ENCODE results near the gene IFRD1. TPM values are rescaled to one million over a fixed set of nuclear protein-coding genes. Genes with fewer than 3 reads are reported as not detected.
"Not testable (repeated sequence)": the region's sequence is repeated elsewhere in the genome, so short reads cannot be mapped to it uniquely, and the experiment has no call there.

Gene IFRD1
- total RNA-seq, 4 donors from 2014 or later, result 78.5 to 85.1 (median 80.4) TPM

- no peak for TF ChIP-seq CTCF (IDR thresholded peaks at IDR 0.05)
- no peak for ATAC-seq (ENCODE audit: low FRiP score)
- DNase-seq (ENCODE audit: low spot score), result no peak
Observed at GRCh38 chr7:112511451-112512202, 61.4 kb downstream of the IFRD1 start.

- DNase-seq (ENCODE audit: low spot score), result no peak
- no peak for ATAC-seq (ENCODE audit: low FRiP score)
- TF ChIP-seq CTCF (IDR thresholded peaks at IDR 0.05), result no peak
Observed at GRCh38 chr7:112512451-112513210, 62.4 kb downstream of the IFRD1 start.

GRCh38 chr7:112515989-112516388 is 65.7 kb downstream of the IFRD1 start:
- DNase-seq (ENCODE audit: low spot score), result no peak
- ATAC-seq (ENCODE audit: low FRiP score), result no peak
- TF ChIP-seq CTCF (IDR thresholded peaks at IDR 0.05), result no peak

- DNase-seq (ENCODE audit: low spot score); ATAC-seq (ENCODE audit: low FRiP score): not testable (repeated sequence)
Observed at GRCh38 chr7:112516418-112516817, 66.2 kb downstream of the IFRD1 start.

GRCh38 chr7:112517487-112517886 is 67.2 kb downstream of the IFRD1 start:
- no peak for TF ChIP-seq CTCF (IDR thresholded peaks at IDR 0.05)
- no peak for DNase-seq (ENCODE audit: low spot score)
- ATAC-seq (ENCODE audit: low FRiP score), result no peak

- ATAC-seq (ENCODE audit: low FRiP score), result no peak
- TF ChIP-seq CTCF (IDR thresholded peaks at IDR 0.05), result no peak
- DNase-seq (ENCODE audit: low spot score), result no peak
Observed at GRCh38 chr7:112520787-112521186, 70.5 kb downstream of the IFRD1 start.

GRCh38 chr7:112521942-112522341 is 71.7 kb downstream of the IFRD1 start:
- no peak for ATAC-seq (ENCODE audit: low FRiP score)
- no peak for DNase-seq (ENCODE audit: low spot score)

More at GRCh38 chr7:112521942-112522341, 71.7 kb downstream of the IFRD1 start:
- no peak for TF ChIP-seq CTCF (IDR thresholded peaks at IDR 0.05)
